GM19240 (cell line): ENCODE data around the gene PCNX1.
"Not testable (repeated sequence)": the region's sequence is repeated elsewhere in the genome, so short reads cannot be mapped to it uniquely, and the experiment has no call there.

Experiments
- DNase-seq: peaks from one replicate; pipeline ENCODE4 v3.0.0; 2011; ENCODE audit warnings: low spot score; ENCODE audit not compliant: insufficient read length

PCNX1 gene

GRCh38 chr14:70907176-70907995 is at the start of gene PCNX1:
PCNX1 (plus strand) TSS chr14:70907459; CDS start chr14:70907851, 392 bp downstream.
- DNase-seq: peak; percentile 77

- no peak for DNase-seq
These were observed 49.8 kb upstream of the PCNX1 start for GRCh38 chr14:70857496-70857890.

- DNase-seq: no peak
These were observed 48.6 kb upstream of the PCNX1 start for GRCh38 chr14:70858641-70859040.

GRCh38 chr14:70866992-70867391 is 40.3 kb upstream of the PCNX1 start:
- not testable (repeated sequence) for DNase-seq

GRCh38 chr14:70871001-70871400 is 36.3 kb upstream of the PCNX1 start:
- no peak for DNase-seq

- no peak for DNase-seq
These were observed 35.2 kb upstream of the PCNX1 start for GRCh38 chr14:70871863-70872677.

GRCh38 chr14:70872678-70873020 is 34.6 kb upstream of the PCNX1 start:
- DNase-seq: no peak

- DNase-seq: no peak
These were observed 33.6 kb upstream of the PCNX1 start for GRCh38 chr14:70873627-70874026.

- not testable (repeated sequence) for DNase-seq
These were observed 31.3 kb upstream of the PCNX1 start for GRCh38 chr14:70875811-70876460.

GRCh38 chr14:70879448-70879847 is 27.8 kb upstream of the PCNX1 start:
- DNase-seq: no peak

- not testable (repeated sequence) for DNase-seq
These were observed 26.4 kb upstream of the PCNX1 start for GRCh38 chr14:70880888-70881287.

GRCh38 chr14:70881549-70882177 is 25.6 kb upstream of the PCNX1 start:
- peak; percentile 45 for DNase-seq

- no peak for DNase-seq
These were observed 24.3 kb upstream of the PCNX1 start for GRCh38 chr14:70882776-70883492.

- DNase-seq: no peak
These were observed 22.5 kb upstream of the PCNX1 start for GRCh38 chr14:70884595-70885342.

- no peak for DNase-seq
These were observed 21.8 kb upstream of the PCNX1 start for GRCh38 chr14:70885343-70886022.

- no peak for DNase-seq
These were observed 20.6 kb upstream of the PCNX1 start for GRCh38 chr14:70886421-70887206.

GRCh38 chr14:70887207-70887681 is 20.0 kb upstream of the PCNX1 start:
- DNase-seq: no peak

GRCh38 chr14:70887737-70888499 is 19.3 kb upstream of the PCNX1 start:
- DNase-seq: no peak
